Tibial artery (tissue), 4 donors: ENCODE results near the gene POLR2E.

ENCODE experiments used
- DNase-seq, 2 donors: peaks; one replicate each; pipeline ENCODE4 v3.0.0-alpha.2; 2019
- H3K27ac ChIP-seq, 2 donors: fragments of 200-600 bp; sonication (generic) in 1 of 2; 1 replicate in 1 of 2; 2 replicates in 1 of 2; pipeline ENCODE4 v1.5.1; 2018 to 2019; ENCODE audit warnings: mild to moderate bottlenecking in 1 of 2
- H3K27me3 ChIP-seq, 2 donors: fragments of 200-600 bp; sonication (generic) in 1 of 2; one replicate each; pipeline versions ENCODE4 v1.5.1 to v1.6.0; 2016 to 2019
- H3K36me3 ChIP-seq, 3 donors: fragments of 200-600 bp; sonication (generic) in 2 of 3; one replicate each; pipeline ENCODE4 v1.5.1; 2016 to 2019; ENCODE audit warnings: mild to moderate bottlenecking in 2 of 3
- H3K4me1 ChIP-seq, 4 donors: fragments of 200-600 bp; sonication (generic) in 2 of 4; 1 replicate in 3 of 4; 2 replicates in 1 of 4; pipeline ENCODE4 v1.5.1; 2016 to 2019
- H3K4me3 ChIP-seq, 2 donors: fragments of 200-600 bp; sonication (generic) in 1 of 2; 1 replicate in 1 of 2; 2 replicates in 1 of 2; pipeline ENCODE4 v1.5.1; 2018 to 2019; ENCODE audit warnings: mild to moderate bottlenecking in 2 of 2
- H3K9me3 ChIP-seq, 3 donors: fragments of 200-600 bp; sonication (generic) in 1 of 3; one replicate each; pipeline ENCODE4 v1.5.1; 2016 to 2019
- CTCF ChIP-seq, 2 experiments: fragments of 200-600 bp in 1 of 2; fragments of 450-650 bp in 1 of 2; IDR thresholded peaks; one replicate each; pipeline ENCODE4 v1.5.1; 2017 to 2019; ENCODE audit warnings: antibody characterized with exemption in 2 of 2, mild to moderate bottlenecking in 1 of 2, moderate library complexity in 1 of 2
- intact Hi-C: fragments of 100-400 bp; cut with DNase I; formaldehyde crosslinking; loops from one replicate; pipeline ENCODE4 v1.15.0; 2023; ENCODE audit warnings: low total_unique reads

The POLR2E gene

GRCh38 chr19:1068009-1069001, 26.9 kb downstream of the POLR2E start:
- Histone ChIP-seq H3K27me3 (peaks cover 0 to 77% of the 10 kb centered on the region in 2 donors), H3K4me1 (peaks cover 3 to 59% (median 47%) of the 10 kb centered on the region in 4 donors), H3K9me3 (no peaks in the 10 kb centered on the region), H3K36me3 (no peaks in the 10 kb centered on the region), H3K4me3 (peak overlapping the region; percentile 37 to 51), H3K27ac (no peak overlapping the region)
- intact Hi-C loops, result no loop called here
- peak in 1 of 2 donors; percentile 47 for DNase-seq
- TF ChIP-seq CTCF (IDR thresholded peaks at IDR 0.05), result no peak

- Histone ChIP-seq H3K27ac (no peak overlapping the region), H3K4me3 (peak overlapping the region; percentile 37 to 51), H3K9me3 (no peaks in the 10 kb centered on the region), H3K4me1 (peaks cover 3 to 59% (median 47%) of the 10 kb centered on the region in 4 donors), H3K27me3 (peaks cover 0 to 69% of the 10 kb centered on the region in 2 donors), H3K36me3 (no peaks in the 10 kb centered on the region)
- intact Hi-C loops, result no loop called here
- no peak for TF ChIP-seq CTCF (IDR thresholded peaks at IDR 0.05)
- no peak for DNase-seq
These were observed 27.7 kb downstream of the POLR2E start for GRCh38 chr19:1067341-1067957.

- intact Hi-C loops, result no loop called here
- no peak for DNase-seq
- H3K27me3 ChIP-seq, result peaks cover 0 to 65% of the 10 kb centered on the region in 2 donors
- peaks cover 3 to 57% (median 46%) of the 10 kb centered on the region in 4 donors for H3K4me1 ChIP-seq
- H3K4me3 ChIP-seq, result peak within 1 kb of the TSS; percentile 37 to 51
- TF ChIP-seq CTCF (IDR thresholded peaks at IDR 0.05), result no peak
- no peaks in the 10 kb centered on the region for H3K36me3 ChIP-seq
- H3K9me3 ChIP-seq, result no peaks in the 10 kb centered on the region
- H3K27ac ChIP-seq, result no peak within 1 kb of the TSS
These were observed 28.3 kb downstream of the POLR2E start, which contains the start of gene ARHGAP45 for GRCh38 chr19:1066748-1067340. Gene ARHGAP45 (plus strand): TSS chr19:1067167. CDS start chr19:1067406, 239 bp downstream.

GRCh38 chr19:1066251-1066747, 28.9 kb downstream of the POLR2E start:
- no peak for TF ChIP-seq CTCF (IDR thresholded peaks at IDR 0.05)
- peak overlapping the region; percentile 37 to 51 for H3K4me3 ChIP-seq
- DNase-seq, result no peak

GRCh38 chr19:1065606-1066109, 29.5 kb downstream of the POLR2E start:
- intact Hi-C loops, result no loop called here
- no peak for TF ChIP-seq CTCF (IDR thresholded peaks at IDR 0.05)
- Histone ChIP-seq H3K4me1 (peaks cover 3 to 46% (median 35%) of the 10 kb centered on the region in 4 donors), H3K9me3 (no peaks in the 10 kb centered on the region), H3K36me3 (no peaks in the 10 kb centered on the region), H3K4me3 (no peak overlapping the region), H3K27ac (no peak overlapping the region), H3K27me3 (peaks cover 0 to 55% of the 10 kb centered on the region in 2 donors)
- no peak for DNase-seq

More at GRCh38 chr19:1066251-1066747, 28.9 kb downstream of the POLR2E start:
- no peaks in the 10 kb centered on the region for H3K36me3 ChIP-seq
- peaks cover 0 to 61% of the 10 kb centered on the region in 2 donors for H3K27me3 ChIP-seq
- no peaks in the 10 kb centered on the region for H3K9me3 ChIP-seq
- peaks cover 3 to 52% (median 40%) of the 10 kb centered on the region in 4 donors for H3K4me1 ChIP-seq
- intact Hi-C loops, result no loop called here
- H3K27ac ChIP-seq, result no peak overlapping the region
